ENCODE measurements around the gene NOS1. TPM values are rescaled to one million over a fixed set of nuclear protein-coding genes. Genes with fewer than 3 reads are reported as not detected.
"Not testable (repeated sequence)": the region's sequence is repeated elsewhere in the genome, so short reads cannot be mapped to it uniquely, and the experiment has no call there.

Gene NOS1
- total RNA-seq, 1 experiment from 2014 or later, result not detected

DNA sequence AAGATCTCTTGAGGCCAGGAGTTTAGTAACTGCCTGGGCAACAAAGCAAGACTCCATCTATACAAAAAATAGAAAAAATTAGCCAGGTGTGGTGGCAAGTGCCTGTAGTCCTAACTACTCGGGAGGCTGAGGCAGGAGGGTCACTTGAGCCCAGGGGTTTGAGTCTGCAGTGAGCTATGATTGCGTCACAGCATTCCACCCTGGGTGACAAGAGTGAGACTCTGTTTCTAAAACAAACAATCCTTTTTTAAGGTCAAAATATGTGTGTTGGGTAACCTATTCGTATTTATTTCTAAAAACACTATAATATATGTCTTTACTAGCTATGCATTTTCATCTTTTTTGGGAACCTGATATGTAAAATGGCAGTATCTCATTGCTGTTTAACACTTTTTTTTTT is 178.6 kb downstream of the NOS1 start:
- Mint-ChIP-seq H3K27ac (ENCODE audit: low read depth, unreplicated experiment) (no peak overlapping the region), H3K4me1 (ENCODE audit: insufficient read depth, unreplicated experiment) (no peaks in the 10 kb centered on the region), H3K4me3 (ENCODE audit: unreplicated experiment) (no peak overlapping the region), H3K9me3 (ENCODE audit: unreplicated experiment) (no peaks in the 10 kb centered on the region), H3K27me3 (ENCODE audit: insufficient read depth, unreplicated experiment) (no peaks in the 10 kb centered on the region), H3K36me3 (ENCODE audit: insufficient read depth, unreplicated experiment) (peaks cover 83% of the 10 kb centered on the region)
- no peak for DNase-seq (ENCODE audit: unreplicated experiment)
- CTCF ChIA-PET, result interaction anchor here (0.7 kb wide), 1 partner anchor 184 kb away, joined by 3 read pairs; no protein-coding TSS in a partner anchor
- TF ChIP-seq, protein P1, sequence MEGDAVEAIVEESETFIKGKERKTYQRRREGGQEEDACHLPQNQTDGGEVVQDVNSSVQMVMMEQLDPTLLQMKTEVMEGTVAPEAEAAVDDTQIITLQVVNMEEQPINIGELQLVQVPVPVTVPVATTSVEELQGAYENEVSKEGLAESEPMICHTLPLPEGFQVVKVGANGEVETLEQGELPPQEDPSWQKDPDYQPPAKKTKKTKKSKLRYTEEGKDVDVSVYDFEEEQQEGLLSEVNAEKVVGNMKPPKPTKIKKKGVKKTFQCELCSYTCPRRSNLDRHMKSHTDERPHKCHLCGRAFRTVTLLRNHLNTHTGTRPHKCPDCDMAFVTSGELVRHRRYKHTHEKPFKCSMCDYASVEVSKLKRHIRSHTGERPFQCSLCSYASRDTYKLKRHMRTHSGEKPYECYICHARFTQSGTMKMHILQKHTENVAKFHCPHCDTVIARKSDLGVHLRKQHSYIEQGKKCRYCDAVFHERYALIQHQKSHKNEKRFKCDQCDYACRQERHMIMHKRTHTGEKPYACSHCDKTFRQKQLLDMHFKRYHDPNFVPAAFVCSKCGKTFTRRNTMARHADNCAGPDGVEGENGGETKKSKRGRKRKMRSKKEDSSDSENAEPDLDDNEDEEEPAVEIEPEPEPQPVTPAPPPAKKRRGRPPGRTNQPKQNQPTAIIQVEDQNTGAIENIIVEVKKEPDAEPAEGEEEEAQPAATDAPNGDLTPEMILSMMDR (IDR thresholded peaks at IDR 0.05; ENCODE audit: unreplicated experiment), result no peak
- POLR2A ChIA-PET, result no interaction called here
- BruUV-seq (replicated peaks), result no TSS peak
- intact Hi-C loops (cut with micrococcal nuclease), result no loop called here

DNA sequence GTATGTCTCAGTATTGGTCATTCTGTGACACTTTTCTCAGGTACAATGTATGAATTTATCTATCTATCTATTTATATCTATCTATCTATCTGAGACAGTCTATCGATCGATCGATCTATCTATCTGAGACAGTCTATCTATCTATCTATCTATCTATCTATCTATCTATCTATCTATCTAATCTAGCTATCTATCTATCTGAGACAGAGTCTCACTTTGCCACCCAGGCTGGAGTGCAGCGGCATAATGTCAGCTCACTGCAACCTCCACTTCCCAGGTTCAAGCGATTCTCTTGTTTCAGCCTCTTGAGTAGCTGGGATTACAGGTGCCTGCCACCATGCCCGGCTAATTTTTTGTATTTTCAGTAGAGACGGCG is 180.0 kb downstream of the NOS1 start:
- H3K27ac Mint-ChIP-seq (ENCODE audit: low read depth, unreplicated experiment); H3K4me3 Mint-ChIP-seq (ENCODE audit: unreplicated experiment); H3K27me3 Mint-ChIP-seq (ENCODE audit: insufficient read depth, unreplicated experiment); DNase-seq (ENCODE audit: unreplicated experiment); BruUV-seq (replicated peaks); H3K9me3 Mint-ChIP-seq (ENCODE audit: unreplicated experiment); H3K4me1 Mint-ChIP-seq (ENCODE audit: insufficient read depth, unreplicated experiment); intact Hi-C loops (cut with micrococcal nuclease): not testable (repeated sequence)
- POLR2A ChIA-PET, result interaction anchor here (1.5 kb wide), 1 partner anchor 8 kb away, joined by 4 read pairs; the partner anchor contains the start of gene FBXO21
- CTCF ChIA-PET, result interaction anchor here (0.7 kb wide), 1 partner anchor 670 kb away, joined by 4 read pairs; no protein-coding TSS in a partner anchor
- H3K36me3 Mint-ChIP-seq (ENCODE audit: insufficient read depth, unreplicated experiment), result peaks cover 80% of the 10 kb centered on the region

DNA sequence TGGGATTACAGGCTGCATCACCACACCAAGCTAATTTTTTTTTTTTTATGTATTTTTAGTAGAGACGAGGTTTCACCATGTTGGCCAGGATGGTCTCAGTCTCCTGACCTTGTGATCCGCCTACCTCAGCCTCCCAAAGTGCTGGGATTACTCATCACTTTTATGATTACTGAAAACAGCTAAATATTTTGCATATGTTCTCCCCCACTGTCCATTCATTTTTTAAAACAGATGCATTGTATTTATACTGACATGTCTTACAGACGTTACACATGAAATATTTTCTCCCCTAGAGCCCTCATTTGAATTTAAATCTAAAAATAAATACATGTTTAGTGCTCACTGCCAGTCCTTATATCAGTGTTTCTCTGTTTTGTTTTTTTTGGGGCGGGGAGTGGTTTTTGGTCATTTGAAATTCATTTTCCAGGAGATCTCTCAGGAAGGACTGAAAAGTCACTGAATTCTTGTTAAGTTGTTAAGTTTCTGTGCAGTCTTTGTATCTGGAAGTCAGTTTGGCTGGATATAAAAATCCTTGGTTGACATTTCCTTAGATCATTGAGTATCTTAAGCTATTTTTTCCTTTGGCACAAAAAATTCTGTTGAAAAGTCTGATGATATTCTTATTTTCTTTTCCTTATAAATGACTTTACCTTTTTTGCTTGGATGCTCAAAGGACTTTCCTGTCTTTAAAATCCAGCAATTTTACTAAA is 180.5 kb downstream of the NOS1 start:
- Mint-ChIP-seq H3K4me1 (ENCODE audit: insufficient read depth, unreplicated experiment) (no peaks in the 10 kb centered on the region), H3K27ac (ENCODE audit: low read depth, unreplicated experiment) (no peak overlapping the region), H3K27me3 (ENCODE audit: insufficient read depth, unreplicated experiment) (no peaks in the 10 kb centered on the region), H3K36me3 (ENCODE audit: insufficient read depth, unreplicated experiment) (peaks cover 84% of the 10 kb centered on the region), H3K4me3 (ENCODE audit: unreplicated experiment) (no peak overlapping the region), H3K9me3 (ENCODE audit: unreplicated experiment) (no peaks in the 10 kb centered on the region)
- ChIA-PET POLR2A (interaction anchor here (1.5 kb wide), 1 partner anchor 9 kb away, joined by 4 read pairs; the partner anchor contains the start of gene FBXO21), CTCF (interaction anchor here (0.6 to 0.7 kb wide), 4 partner anchors 22 to 670 kb away, joined by 3 to 4 read pairs (median 3); no protein-coding TSS in a partner anchor)
- TF ChIP-seq, protein P1 (IDR thresholded peaks at IDR 0.05; ENCODE audit: unreplicated experiment), result no peak
- intact Hi-C loops (cut with micrococcal nuclease), result no loop called here
- DNase-seq (ENCODE audit: unreplicated experiment), result no peak
- BruUV-seq (replicated peaks), result no TSS peak

DNA sequence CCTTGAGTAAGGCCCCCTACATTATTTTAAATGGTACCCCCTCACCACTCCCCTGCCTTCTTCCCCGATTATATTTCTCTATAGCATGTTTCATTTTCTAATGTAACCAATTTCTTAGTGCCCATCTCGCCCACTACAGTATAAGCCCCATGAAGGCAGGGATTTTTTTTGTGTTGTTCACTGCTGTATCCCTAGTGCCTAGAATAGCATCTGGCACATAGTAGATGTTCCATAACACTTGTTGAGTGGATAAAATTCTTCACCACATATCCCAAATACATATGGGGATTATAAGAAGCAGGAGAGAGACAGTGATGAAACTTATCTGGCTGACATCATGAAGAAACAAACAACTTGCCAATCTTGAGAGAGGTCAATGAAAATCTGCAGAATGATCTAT is 182.7 kb downstream of the NOS1 start:
- Mint-ChIP-seq H3K36me3 (ENCODE audit: insufficient read depth, unreplicated experiment) (peaks cover 88% of the 10 kb centered on the region), H3K27me3 (ENCODE audit: insufficient read depth, unreplicated experiment) (no peaks in the 10 kb centered on the region)

More for the DNA sequence above, 182.7 kb downstream of the NOS1 start:
- H3K27ac Mint-ChIP-seq (ENCODE audit: low read depth, unreplicated experiment), result peak overlapping the region; percentile 1
- intact Hi-C loops (cut with micrococcal nuclease), result no loop called here
- no peak for DNase-seq (ENCODE audit: unreplicated experiment)
- BruUV-seq (replicated peaks), result no TSS peak
- TF ChIP-seq, protein P1 (IDR thresholded peaks at IDR 0.05; ENCODE audit: unreplicated experiment), result no peak
- POLR2A ChIA-PET, result no interaction called here
- H3K9me3 Mint-ChIP-seq (ENCODE audit: unreplicated experiment), result no peaks in the 10 kb centered on the region
- no peaks in the 10 kb centered on the region for H3K4me1 Mint-ChIP-seq (ENCODE audit: insufficient read depth, unreplicated experiment)
- CTCF ChIA-PET, result no interaction called here
- H3K4me3 Mint-ChIP-seq (ENCODE audit: unreplicated experiment), result no peak overlapping the region
